ENCODE measurements around the gene SND1. TPM values are rescaled to one million over a fixed set of nuclear protein-coding genes. Genes with fewer than 3 reads are reported as not detected.

SND1 gene
- total and polyA plus RNA-seq, 2 donors from 2014 or later: 83.0 to 154 TPM

DNA sequence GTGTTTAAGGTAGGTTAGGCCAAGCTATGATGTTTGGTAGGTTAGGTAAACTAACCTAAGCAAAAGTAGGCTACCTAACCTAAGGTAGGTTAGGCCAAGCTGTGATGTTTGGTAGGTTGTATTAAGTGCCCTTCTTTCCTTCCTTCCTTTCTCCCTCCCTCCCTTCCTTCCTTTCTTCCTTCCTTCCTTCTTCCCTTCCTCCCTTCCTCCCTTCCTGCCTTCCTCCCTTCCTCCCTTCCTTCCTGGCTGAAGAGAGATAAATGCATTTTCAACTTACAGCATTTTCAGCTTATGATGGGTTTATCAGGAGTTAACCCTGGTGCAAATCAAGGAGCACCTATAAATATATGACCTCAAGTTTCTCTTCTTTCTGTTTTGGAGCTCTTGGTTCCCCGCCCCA lies 56.2 kb downstream of the SND1 start:
- intact Hi-C loops (cut with DNase I): no loop called here

DNA sequence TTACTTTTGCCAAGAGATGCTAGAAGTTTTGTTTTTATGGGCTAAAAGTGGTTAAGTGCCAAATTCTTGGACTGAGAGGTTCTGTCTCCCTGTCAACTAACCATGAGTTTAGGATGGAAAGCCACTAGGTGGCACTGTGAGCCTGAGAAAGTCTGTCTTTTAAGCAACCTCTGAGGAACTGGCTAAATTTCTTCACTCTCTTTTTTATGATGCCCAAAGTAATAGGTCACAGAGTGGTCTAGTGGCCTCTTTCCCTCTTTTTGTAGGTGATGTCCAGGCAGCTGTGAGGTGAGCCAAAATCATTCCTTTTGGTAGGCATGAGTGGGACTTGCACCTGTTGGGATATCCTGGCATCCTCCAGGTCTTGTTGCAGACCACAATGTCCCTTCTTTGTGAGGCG lies 56.8 kb downstream of the SND1 start:
- intact Hi-C loops (cut with DNase I): no loop called here
- TF ChIP-seq, protein P1, sequence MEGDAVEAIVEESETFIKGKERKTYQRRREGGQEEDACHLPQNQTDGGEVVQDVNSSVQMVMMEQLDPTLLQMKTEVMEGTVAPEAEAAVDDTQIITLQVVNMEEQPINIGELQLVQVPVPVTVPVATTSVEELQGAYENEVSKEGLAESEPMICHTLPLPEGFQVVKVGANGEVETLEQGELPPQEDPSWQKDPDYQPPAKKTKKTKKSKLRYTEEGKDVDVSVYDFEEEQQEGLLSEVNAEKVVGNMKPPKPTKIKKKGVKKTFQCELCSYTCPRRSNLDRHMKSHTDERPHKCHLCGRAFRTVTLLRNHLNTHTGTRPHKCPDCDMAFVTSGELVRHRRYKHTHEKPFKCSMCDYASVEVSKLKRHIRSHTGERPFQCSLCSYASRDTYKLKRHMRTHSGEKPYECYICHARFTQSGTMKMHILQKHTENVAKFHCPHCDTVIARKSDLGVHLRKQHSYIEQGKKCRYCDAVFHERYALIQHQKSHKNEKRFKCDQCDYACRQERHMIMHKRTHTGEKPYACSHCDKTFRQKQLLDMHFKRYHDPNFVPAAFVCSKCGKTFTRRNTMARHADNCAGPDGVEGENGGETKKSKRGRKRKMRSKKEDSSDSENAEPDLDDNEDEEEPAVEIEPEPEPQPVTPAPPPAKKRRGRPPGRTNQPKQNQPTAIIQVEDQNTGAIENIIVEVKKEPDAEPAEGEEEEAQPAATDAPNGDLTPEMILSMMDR (IDR thresholded peaks at IDR 0.05; ENCODE audit: borderline replicate concordance, extremely low read depth, insufficient read depth): peak; percentile 86
- H3K4me1 ChIP-seq (ENCODE audit: control insufficient read depth in 2 of 3, insufficient read depth in 2 of 3, low read depth in 1 of 3, low read length in 3 of 3): no peaks in the 10 kb centered on the region
- H3K9ac ChIP-seq (ENCODE audit: low read length in 3 of 3): no peak overlapping the region
- H3K9me3 ChIP-seq (ENCODE audit: control insufficient read depth in 2 of 3, insufficient read depth in 1 of 3, low read length in 3 of 3): no peaks in the 10 kb centered on the region
- H3K36me3 ChIP-seq (ENCODE audit: control insufficient read depth in 2 of 3, insufficient read depth in 3 of 3, low read length in 3 of 3): peaks cover 2 to 29% (median 16%) of the 10 kb centered on the region in 3 donors
- H3K27me3 ChIP-seq (ENCODE audit: control insufficient read depth, insufficient read depth, low read length): no peaks in the 10 kb centered on the region
- FAIRE-seq (no peak), DNase-seq (peak in 4 of 5 donors; percentile 59 to 91 (median 83))
- H3K4me3 ChIP-seq (ENCODE audit: low read length in 3 of 3): no peak overlapping the region
- no peak overlapping the region for H3K27ac ChIP-seq (ENCODE audit: low read depth in 2 of 2, low read length in 2 of 2)

More for the DNA sequence above, 56.2 kb downstream of the SND1 start:
- Histone ChIP-seq H3K4me3 (ENCODE audit: low read length in 3 of 3) (no peak overlapping the region), H3K36me3 (ENCODE audit: control insufficient read depth in 2 of 3, insufficient read depth in 3 of 3, low read length in 3 of 3) (peaks cover 2 to 29% (median 16%) of the 10 kb centered on the region in 3 donors), H3K27ac (ENCODE audit: low read depth in 2 of 2, low read length in 2 of 2) (no peak overlapping the region), H3K27me3 (ENCODE audit: control insufficient read depth, insufficient read depth, low read length) (no peaks in the 10 kb centered on the region), H3K4me1 (ENCODE audit: control insufficient read depth in 2 of 3, insufficient read depth in 2 of 3, low read depth in 1 of 3, low read length in 3 of 3) (no peaks in the 10 kb centered on the region), H3K9me3 (ENCODE audit: control insufficient read depth in 2 of 3, insufficient read depth in 1 of 3, low read length in 3 of 3) (no peaks in the 10 kb centered on the region), H3K9ac (ENCODE audit: low read length in 3 of 3) (no peak overlapping the region)
- DNase-seq (no peak), FAIRE-seq (no peak)
- TF ChIP-seq, protein P1 (IDR thresholded peaks at IDR 0.05; ENCODE audit: borderline replicate concordance, extremely low read depth, insufficient read depth): no peak

DNA sequence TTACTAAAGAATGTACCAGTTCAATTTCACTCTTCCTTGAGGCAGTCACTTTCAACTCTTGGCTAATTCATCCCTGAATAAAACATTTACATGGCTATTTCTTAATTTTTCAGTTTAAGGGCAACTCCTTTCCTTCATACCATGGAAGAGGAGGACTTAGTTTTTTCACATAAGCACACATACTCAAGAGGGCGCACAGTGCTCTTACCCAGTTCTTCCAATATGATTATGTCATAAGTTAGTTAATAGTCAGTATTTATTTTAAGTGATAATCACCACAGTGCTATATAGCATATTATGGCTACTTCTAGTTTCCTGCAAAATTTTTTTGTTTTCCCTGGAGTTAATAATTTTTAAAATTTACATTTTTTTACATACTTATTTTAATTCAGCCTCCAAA lies 58.6 kb downstream of the SND1 start:
- intact Hi-C loops (cut with DNase I): loop anchor here (5.0 kb wide), 1 partner anchor 502 kb away; no protein-coding TSS in a partner anchor
- Histone ChIP-seq H3K27ac (ENCODE audit: low read depth in 2 of 2, low read length in 2 of 2) (no peak overlapping the region), H3K27me3 (ENCODE audit: control insufficient read depth, insufficient read depth, low read length) (no peaks in the 10 kb centered on the region), H3K9ac (ENCODE audit: low read length in 3 of 3) (no peak overlapping the region), H3K4me1 (ENCODE audit: control insufficient read depth in 2 of 3, insufficient read depth in 2 of 3, low read depth in 1 of 3, low read length in 3 of 3) (no peaks in the 10 kb centered on the region), H3K36me3 (ENCODE audit: control insufficient read depth in 2 of 3, insufficient read depth in 3 of 3, low read length in 3 of 3) (peaks cover 0 to 17% (median 6%) of the 10 kb centered on the region in 3 donors), H3K9me3 (ENCODE audit: control insufficient read depth in 2 of 3, insufficient read depth in 1 of 3, low read length in 3 of 3) (no peaks in the 10 kb centered on the region), H3K4me3 (ENCODE audit: low read length in 3 of 3) (no peak overlapping the region)
- TF ChIP-seq, protein P1 (IDR thresholded peaks at IDR 0.05; ENCODE audit: borderline replicate concordance, extremely low read depth, insufficient read depth): no peak
- FAIRE-seq (no peak), DNase-seq (no peak)

DNA sequence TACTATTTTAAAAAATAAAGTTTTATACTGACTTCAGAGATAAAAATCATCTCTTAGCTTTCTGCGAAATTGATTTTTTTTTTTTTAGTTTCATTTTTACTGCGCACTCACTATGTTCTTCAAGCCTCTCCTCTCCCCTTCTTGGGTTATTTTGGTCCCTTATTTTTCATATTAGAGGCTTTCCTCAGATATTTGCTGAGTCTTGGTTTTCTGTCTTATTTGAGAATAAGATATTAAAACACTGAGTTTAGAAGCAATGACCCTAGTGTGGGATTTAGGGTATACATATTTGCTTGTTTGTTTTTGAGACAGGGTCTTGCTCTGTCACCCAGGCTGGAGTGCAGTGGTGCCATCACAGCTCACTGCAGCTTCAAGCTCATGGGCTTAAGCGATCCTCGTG lies 59.9 kb downstream of the SND1 start:
- FAIRE-seq (no peak), DNase-seq (no peak)
- Histone ChIP-seq H3K27ac (ENCODE audit: low read depth in 2 of 2, low read length in 2 of 2) (no peak overlapping the region), H3K4me1 (ENCODE audit: control insufficient read depth in 2 of 3, insufficient read depth in 2 of 3, low read depth in 1 of 3, low read length in 3 of 3) (no peaks in the 10 kb centered on the region), H3K9ac (ENCODE audit: low read length in 3 of 3) (no peak overlapping the region), H3K9me3 (ENCODE audit: control insufficient read depth in 2 of 3, insufficient read depth in 1 of 3, low read length in 3 of 3) (no peaks in the 10 kb centered on the region), H3K4me3 (ENCODE audit: low read length in 3 of 3) (no peak overlapping the region), H3K27me3 (ENCODE audit: control insufficient read depth, insufficient read depth, low read length) (no peaks in the 10 kb centered on the region), H3K36me3 (ENCODE audit: control insufficient read depth in 2 of 3, insufficient read depth in 3 of 3, low read length in 3 of 3) (peaks cover 0 to 15% (median 6%) of the 10 kb centered on the region in 3 donors)
- intact Hi-C loops (cut with DNase I): loop anchor here (5.0 kb wide), 1 partner anchor 500 kb away; no protein-coding TSS in a partner anchor
- TF ChIP-seq, protein P1 (IDR thresholded peaks at IDR 0.05; ENCODE audit: borderline replicate concordance, extremely low read depth, insufficient read depth): no peak

Data from kidney (tissue), 14 donors.